ENCODE results near the gene GAL.

GRCh38 chr11:68709062-68709461, 24.7 kb downstream of the GAL start:
- TF ChIP-seq, protein P1, sequence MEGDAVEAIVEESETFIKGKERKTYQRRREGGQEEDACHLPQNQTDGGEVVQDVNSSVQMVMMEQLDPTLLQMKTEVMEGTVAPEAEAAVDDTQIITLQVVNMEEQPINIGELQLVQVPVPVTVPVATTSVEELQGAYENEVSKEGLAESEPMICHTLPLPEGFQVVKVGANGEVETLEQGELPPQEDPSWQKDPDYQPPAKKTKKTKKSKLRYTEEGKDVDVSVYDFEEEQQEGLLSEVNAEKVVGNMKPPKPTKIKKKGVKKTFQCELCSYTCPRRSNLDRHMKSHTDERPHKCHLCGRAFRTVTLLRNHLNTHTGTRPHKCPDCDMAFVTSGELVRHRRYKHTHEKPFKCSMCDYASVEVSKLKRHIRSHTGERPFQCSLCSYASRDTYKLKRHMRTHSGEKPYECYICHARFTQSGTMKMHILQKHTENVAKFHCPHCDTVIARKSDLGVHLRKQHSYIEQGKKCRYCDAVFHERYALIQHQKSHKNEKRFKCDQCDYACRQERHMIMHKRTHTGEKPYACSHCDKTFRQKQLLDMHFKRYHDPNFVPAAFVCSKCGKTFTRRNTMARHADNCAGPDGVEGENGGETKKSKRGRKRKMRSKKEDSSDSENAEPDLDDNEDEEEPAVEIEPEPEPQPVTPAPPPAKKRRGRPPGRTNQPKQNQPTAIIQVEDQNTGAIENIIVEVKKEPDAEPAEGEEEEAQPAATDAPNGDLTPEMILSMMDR (IDR thresholded peaks at IDR 0.05 in 4 of 5, conservative IDR thresholded peaks at IDR 0.05 in 1 of 5): no peak
- TF ChIP-seq POLR2A (IDR thresholded peaks at IDR 0.05): no peak
